Esophagus mucosa (tissue), 1 donor: ENCODE measurements around the gene NKAIN2. TPM values are rescaled to one million over a fixed set of nuclear protein-coding genes. Genes with fewer than 3 reads are reported as not detected.
"Not testable (repeated sequence)": the region's sequence is repeated elsewhere in the genome, so short reads cannot be mapped to it uniquely, and the experiment has no call there.

Source experiments
- ATAC-seq: fragments of 200-7000 bp; cut with Tn5 transposase; one replicate; pipeline ENCODE4 v1.9.1; 2020
- total RNA-seq: library from RNA; stranded (reverse); gene quantifications from one replicate; pipeline ENCODE4 v1.2.4, GENCODE V29; 2023
- donor health status: DM: yes; HTN: yes; CAD: no.

NKAIN2 gene
- total RNA-seq, 1 donor from 2014 or later, result not detected

GRCh38 chr6:123972600-123973294, 169.1 kb downstream of the NKAIN2 start:
- ATAC-seq, result no peak

- no peak for ATAC-seq
These were observed 176.6 kb downstream of the NKAIN2 start for GRCh38 chr6:123980311-123980710.

GRCh38 chr6:123986938-123987337, 183.3 kb downstream of the NKAIN2 start:
- ATAC-seq, result no peak

GRCh38 chr6:123989918-123990317, 186.3 kb downstream of the NKAIN2 start:
- ATAC-seq, result not testable (repeated sequence)

GRCh38 chr6:123990376-123990775, 186.7 kb downstream of the NKAIN2 start:
- no peak for ATAC-seq

- ATAC-seq, result no peak
These were observed 190.5 kb downstream of the NKAIN2 start for GRCh38 chr6:123994168-123994567.

- no peak for ATAC-seq
These were observed 191.4 kb downstream of the NKAIN2 start for GRCh38 chr6:123994891-123995635.

- ATAC-seq, result no peak
These were observed 193.6 kb downstream of the NKAIN2 start for GRCh38 chr6:123997223-123997622.

GRCh38 chr6:124002377-124003081, 198.9 kb downstream of the NKAIN2 start:
- no peak for ATAC-seq

GRCh38 chr6:124007266-124007665, 203.6 kb downstream of the NKAIN2 start:
- no peak for ATAC-seq

- no peak for ATAC-seq
These were observed 204.6 kb downstream of the NKAIN2 start for GRCh38 chr6:124008000-124008987.

- ATAC-seq, result no peak
These were observed 205.5 kb downstream of the NKAIN2 start for GRCh38 chr6:124008988-124009765.

GRCh38 chr6:124010574-124010973, 206.9 kb downstream of the NKAIN2 start:
- no peak for ATAC-seq

GRCh38 chr6:124011180-124011579, 207.5 kb downstream of the NKAIN2 start:
- ATAC-seq, result no peak

- ATAC-seq, result not testable (repeated sequence)
These were observed 218.4 kb downstream of the NKAIN2 start for GRCh38 chr6:124022051-124022450.

GRCh38 chr6:124022641-124023040, 219.0 kb downstream of the NKAIN2 start:
- no peak for ATAC-seq

GRCh38 chr6:124026694-124027093, 223.0 kb downstream of the NKAIN2 start:
- ATAC-seq, result no peak

GRCh38 chr6:124027392-124027791, 223.7 kb downstream of the NKAIN2 start:
- ATAC-seq, result no peak

GRCh38 chr6:124028117-124028516, 224.5 kb downstream of the NKAIN2 start:
- ATAC-seq, result no peak

GRCh38 chr6:124029567-124029966, 225.9 kb downstream of the NKAIN2 start:
- ATAC-seq, result no peak

GRCh38 chr6:124033501-124033900, 229.8 kb downstream of the NKAIN2 start:
- no peak for ATAC-seq
